ENCODE data around the gene KRT84.
"Not testable (repeated sequence)": the region's sequence is repeated elsewhere in the genome, so short reads cannot be mapped to it uniquely, and the experiment has no call there.

KRT84 gene

GRCh38 chr12:52359621-52360061 lies 25.8 kb downstream of the KRT84 start:
- no peak for DNase-seq

- no peak for DNase-seq
Observed at GRCh38 chr12:52358575-52359350, 26.7 kb downstream of the KRT84 start.

- no peak for DNase-seq
Observed at GRCh38 chr12:52356762-52357580, 28.5 kb downstream of the KRT84 start.

- DNase-seq, result no peak
Observed at GRCh38 chr12:52356031-52356761, 29.3 kb downstream of the KRT84 start.

GRCh38 chr12:52355176-52355575 lies 30.3 kb downstream of the KRT84 start:
- no peak for DNase-seq

GRCh38 chr12:52354200-52354599 lies 31.3 kb downstream of the KRT84 start:
- no peak for DNase-seq

GRCh38 chr12:52353766-52354165 lies 31.7 kb downstream of the KRT84 start:
- no peak for DNase-seq

- no peak for DNase-seq
Observed at GRCh38 chr12:52352951-52353350, 32.5 kb downstream of the KRT84 start.

GRCh38 chr12:52351196-52352059 lies 34.0 kb downstream of the KRT84 start:
- no peak for DNase-seq

- no peak for DNase-seq
Observed at GRCh38 chr12:52350786-52351185, 34.7 kb downstream of the KRT84 start.

- DNase-seq, result no peak
Observed at GRCh38 chr12:52350021-52350620, 35.3 kb downstream of the KRT84 start.

GRCh38 chr12:52349196-52349595 lies 36.3 kb downstream of the KRT84 start:
- no peak for DNase-seq

- no peak for DNase-seq
Observed at GRCh38 chr12:52347551-52348510, 37.6 kb downstream of the KRT84 start.

GRCh38 chr12:52347016-52347415 lies 38.4 kb downstream of the KRT84 start:
- no peak for DNase-seq

GRCh38 chr12:52346593-52346992 lies 38.9 kb downstream of the KRT84 start:
- DNase-seq, result no peak

GRCh38 chr12:52345041-52345440 lies 40.4 kb downstream of the KRT84 start:
- DNase-seq, result not testable (repeated sequence)

- no peak for DNase-seq
Observed at GRCh38 chr12:52344111-52344510, 41.3 kb downstream of the KRT84 start.

- no peak for DNase-seq
Observed at GRCh38 chr12:52343550-52343949, 41.9 kb downstream of the KRT84 start.

- no peak for DNase-seq
Observed at GRCh38 chr12:52342781-52343490, 42.5 kb downstream of the KRT84 start.

GRCh38 chr12:52341066-52341580 lies 44.3 kb downstream of the KRT84 start:
- DNase-seq, result no peak

Measured in activated gamma-delta T cell (primary cell).